Endothelial cell of hepatic sinusoid (primary cell): ENCODE measurements around the gene SHB.

Source experiments
- in situ Hi-C: cut with HindIII; loops from 2 replicates; pipeline ENCODE4 v1.10.0; 2017; ENCODE audit warnings: low sequenced_read_pairs

The SHB gene, protein sequence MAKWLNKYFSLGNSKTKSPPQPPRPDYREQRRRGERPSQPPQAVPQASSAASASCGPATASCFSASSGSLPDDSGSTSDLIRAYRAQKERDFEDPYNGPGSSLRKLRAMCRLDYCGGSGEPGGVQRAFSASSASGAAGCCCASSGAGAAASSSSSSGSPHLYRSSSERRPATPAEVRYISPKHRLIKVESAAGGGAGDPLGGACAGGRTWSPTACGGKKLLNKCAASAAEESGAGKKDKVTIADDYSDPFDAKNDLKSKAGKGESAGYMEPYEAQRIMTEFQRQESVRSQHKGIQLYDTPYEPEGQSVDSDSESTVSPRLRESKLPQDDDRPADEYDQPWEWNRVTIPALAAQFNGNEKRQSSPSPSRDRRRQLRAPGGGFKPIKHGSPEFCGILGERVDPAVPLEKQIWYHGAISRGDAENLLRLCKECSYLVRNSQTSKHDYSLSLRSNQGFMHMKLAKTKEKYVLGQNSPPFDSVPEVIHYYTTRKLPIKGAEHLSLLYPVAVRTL

GRCh38 chr9:38068701-38069628 lies at the start of gene SHB:
SHB (minus strand) TSS chr9:38069227; CDS start chr9:38068645, 582 bp downstream.
- in situ Hi-C loops, result loop anchor here (25.0 kb wide), 1 partner anchor 157 kb away; the partner anchor contains the start of gene SLC25A51

- in situ Hi-C loops, result no loop called here
Measured at GRCh38 chr9:38117651-38118050, 48.6 kb upstream of the SHB start.

DNA sequence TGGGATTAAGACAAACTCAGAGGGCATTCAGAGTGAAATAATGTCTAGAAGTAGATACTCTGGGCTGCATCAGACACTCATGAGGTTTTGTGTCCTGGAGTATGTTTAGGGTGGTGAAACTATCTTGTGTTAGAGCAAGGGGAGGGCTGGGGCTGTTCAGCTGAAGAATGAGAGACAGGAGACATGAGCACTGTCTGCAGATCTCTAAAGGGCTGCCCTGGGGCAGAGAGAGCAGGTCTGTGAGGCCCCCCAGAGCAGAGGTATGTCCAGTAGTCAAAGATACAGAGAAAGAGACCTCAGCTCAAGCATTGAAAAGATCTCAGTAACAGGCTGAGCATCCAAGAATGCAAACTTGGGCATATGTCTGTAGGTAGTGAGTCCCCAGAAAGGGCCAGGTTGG lies 45.9 kb upstream of the SHB start:
- in situ Hi-C loops, result no loop called here

DNA sequence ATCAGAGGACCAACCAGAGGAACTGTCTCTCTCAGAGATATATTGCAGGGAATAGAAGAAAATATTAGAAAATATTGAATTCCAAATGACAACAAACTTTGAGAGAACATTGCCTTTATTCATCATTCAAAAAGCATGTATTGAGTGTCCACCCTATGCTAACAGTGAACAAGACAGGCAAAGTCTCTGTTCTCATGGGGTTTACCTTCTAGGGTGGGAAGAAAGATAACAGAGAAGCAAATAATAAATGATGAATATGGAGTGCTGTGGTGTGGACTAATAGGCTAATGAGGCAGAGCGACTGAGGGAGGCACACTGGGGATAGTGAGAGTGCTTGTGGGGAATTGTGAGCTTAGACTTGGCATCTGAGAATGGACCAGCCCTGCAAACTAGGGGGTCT lies 43.4 kb upstream of the SHB start:
- in situ Hi-C loops, result no loop called here

GRCh38 chr9:38112049-38112448 lies 43.0 kb upstream of the SHB start:
- in situ Hi-C loops, result no loop called here

DNA sequence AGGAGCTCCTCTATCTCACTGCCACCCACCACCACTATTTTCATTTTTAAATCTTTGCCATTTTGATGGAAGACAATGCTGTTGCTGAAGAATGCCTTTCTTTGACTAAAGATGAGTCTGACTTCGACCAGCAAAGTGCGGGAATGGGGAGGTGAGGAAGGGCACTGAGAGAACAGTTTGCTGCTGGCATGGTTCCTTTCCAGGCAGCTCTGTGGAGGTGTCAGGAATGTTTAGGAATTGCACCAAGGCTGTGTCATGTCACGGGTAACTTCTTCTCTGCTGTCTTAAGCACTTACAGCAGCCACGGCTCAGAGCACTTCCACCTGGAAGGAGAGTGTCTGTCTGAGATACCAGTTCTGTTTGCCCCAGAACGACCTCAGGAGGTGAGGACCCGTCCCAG lies 41.4 kb upstream of the SHB start:
- in situ Hi-C loops, result no loop called here

DNA sequence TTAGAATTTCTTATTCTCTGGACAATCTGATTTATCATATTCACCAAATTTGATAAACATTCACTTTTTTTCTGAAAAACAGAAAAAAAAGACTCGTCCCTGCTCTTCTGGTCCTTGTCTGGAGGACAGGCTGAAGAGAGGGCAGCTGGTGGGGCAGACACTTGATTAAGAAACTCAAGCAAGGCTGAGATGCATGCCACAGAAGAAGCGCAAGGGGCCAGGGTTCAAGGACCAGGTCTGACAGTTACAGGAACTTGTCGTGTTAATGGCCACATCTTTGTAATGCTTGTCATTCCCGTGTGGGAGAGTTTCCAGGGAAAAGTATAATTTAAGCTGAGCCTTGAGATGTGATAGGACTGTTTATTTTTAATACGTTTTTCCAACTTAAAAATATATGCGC lies 40.6 kb upstream of the SHB start:
- in situ Hi-C loops, result no loop called here

- in situ Hi-C loops, result no loop called here
Measured at GRCh38 chr9:38108326-38108725, 39.3 kb upstream of the SHB start.

DNA sequence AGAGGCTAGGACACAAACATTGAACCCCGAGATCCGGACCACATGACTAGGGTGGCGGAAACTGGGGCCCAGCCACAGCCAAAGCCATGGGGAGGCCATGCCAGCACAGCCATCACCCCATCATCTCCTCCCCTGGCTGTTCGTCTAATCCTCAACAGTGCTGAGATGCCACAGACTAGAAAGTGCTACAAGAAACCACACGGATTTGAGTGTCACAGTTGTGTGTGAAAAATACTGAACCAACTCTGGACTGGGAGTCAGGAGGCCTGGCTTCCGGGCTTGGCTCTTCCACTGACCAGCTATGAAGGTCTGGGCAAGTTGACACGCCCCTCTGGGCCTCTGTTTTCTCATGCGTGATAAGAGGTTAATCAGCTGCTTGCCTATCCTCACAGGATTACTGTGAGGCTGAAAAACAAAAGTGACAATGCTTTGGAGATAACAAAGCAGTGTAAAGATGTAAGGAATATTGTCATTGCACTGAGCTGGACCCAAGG lies 38.8 kb upstream of the SHB start:
- in situ Hi-C loops, result no loop called here

- in situ Hi-C loops, result no loop called here
Measured at GRCh38 chr9:38107405-38107804, 38.4 kb upstream of the SHB start.

DNA sequence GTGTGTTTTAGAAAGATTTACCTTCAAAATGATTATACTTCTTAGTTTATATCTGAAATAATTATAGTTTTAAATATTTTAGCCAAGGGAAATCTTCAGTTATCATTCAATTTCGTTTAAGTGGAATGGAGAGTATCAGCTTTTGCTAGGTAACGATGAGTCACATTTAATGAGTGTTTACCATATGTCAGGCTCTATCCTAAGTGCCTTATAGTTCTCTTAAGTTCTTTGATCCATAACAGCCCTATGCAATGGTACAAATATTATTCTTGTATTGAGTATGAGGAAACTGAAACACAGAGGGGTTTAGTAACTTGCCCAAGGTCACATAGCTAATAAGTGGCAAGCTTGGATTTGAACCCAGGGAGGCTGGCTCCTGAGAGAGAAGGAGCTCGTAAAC lies 37.5 kb upstream of the SHB start:
- in situ Hi-C loops, result no loop called here

DNA sequence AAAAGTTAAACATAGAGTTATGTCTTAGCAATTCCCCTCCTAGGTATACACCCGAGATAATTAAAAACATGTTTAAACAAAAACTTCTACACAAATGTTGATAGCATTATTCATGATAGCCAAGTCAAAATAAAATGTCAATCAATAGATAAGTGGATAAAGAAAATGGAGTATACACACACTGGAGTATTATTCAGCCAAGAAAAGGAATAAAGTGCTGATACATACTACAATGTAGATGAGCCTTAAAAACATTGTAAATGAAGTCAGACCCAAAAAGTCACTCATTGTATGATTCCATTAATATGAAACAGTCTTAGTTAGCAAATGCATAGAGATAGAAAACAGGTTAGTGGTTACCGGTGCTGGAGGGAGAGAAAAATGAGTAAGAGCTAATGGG lies 34.3 kb upstream of the SHB start:
- in situ Hi-C loops, result no loop called here

GRCh38 chr9:38101423-38101822 lies 32.4 kb upstream of the SHB start:
- in situ Hi-C loops, result no loop called here

GRCh38 chr9:38096238-38096805 lies 27.3 kb upstream of the SHB start:
- in situ Hi-C loops, result no loop called here

DNA sequence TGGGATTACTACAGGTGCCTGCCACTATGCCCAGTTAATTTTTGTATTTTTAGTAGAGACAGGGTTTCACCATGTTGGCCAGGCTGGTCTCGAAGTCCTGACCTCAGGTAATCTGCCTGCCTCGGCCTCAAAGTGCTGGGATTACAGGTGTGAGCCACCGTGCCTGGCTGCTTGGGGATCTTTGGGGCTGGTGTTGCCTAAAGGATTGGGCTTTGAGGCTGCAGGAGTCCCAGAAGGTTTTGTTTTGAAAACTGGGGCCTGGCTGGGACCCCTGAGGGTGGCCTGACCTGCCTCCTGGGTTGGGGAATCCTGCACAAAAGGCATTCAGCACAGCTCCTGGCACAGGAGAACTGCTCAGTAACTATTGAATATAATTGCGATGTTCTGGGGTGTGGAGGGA lies 25.1 kb upstream of the SHB start:
- in situ Hi-C loops, result no loop called here

DNA sequence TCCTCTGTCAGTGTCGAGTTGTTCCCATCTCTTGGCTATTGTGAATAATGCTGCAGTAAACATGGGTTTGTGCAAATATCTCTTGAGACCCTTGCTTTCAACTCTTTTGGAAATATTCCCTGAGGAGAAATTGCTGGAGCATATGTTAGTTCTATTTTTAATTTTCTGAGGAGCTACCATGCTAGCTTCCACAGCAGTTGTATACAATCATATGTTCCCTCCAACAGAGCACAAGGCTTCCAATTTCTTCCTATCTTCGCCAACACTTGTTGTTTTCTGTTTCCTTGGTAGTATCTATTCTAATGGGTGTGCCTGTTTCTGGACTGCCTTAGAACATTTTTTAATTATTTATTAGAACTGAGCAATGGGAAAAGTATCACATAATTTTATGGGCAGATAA lies 23.6 kb upstream of the SHB start:
- in situ Hi-C loops, result no loop called here

GRCh38 chr9:38092200-38092524 lies 23.1 kb upstream of the SHB start:
- in situ Hi-C loops, result no loop called here

DNA sequence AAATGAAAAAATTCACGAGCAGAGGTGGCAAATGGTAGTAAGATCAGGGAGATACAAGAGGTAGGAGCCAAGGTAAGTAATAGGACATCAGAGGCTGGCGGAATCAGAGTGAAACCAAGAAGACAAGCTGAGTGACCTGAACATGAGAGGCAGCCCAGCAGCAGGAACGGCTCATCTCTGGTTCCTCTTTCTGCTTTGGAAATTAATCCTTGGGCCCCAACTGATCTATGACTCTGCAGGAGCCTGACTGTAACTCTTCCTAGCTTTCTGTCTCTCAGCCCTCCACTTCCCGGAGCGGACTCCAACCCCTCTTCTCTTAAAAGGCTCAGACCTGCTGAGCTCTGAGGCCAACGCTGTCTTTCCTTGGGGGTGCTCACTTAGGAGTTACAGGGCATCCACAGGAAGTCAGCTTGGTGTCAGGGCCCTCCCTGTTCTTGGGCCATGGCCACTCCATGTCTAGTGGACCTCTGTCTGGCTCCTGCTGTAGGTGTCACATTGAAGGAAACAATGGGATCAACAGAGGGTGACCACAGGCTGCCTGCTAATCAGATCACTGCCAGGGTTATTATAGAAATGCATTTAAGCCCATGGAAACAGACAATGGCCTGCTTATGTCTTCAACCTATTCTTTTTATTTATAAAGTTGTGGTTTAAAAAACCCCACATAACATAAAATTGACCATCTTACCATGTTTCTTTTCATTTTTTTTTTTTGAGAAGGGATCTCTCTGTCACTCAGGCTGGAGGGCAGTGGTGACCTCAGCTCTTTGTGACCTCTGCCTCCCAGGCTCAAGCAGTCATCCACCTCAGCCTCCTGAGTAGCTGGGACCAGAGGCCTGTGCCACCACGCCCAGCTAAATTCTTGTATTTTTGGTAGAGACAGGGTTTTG lies 22.5 kb upstream of the SHB start:
- in situ Hi-C loops, result no loop called here

DNA sequence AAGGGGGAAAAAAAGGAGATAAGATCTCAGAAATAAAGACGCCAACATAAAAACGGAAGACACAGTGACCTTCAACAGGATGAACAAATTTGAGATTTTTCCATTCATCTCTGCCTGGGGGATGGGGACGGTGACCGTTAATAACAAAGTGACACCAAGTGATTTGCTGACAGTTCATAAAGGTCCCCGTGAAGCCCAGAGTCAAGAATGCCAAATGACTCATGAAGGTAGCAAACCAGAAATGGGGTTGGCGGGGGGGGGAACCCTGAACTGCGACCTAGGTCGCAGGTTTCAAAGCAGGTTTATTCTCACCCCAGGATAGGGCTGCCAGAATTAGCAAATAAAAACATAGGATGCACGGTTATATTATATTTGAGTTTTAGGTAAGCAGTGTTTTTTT lies 21.1 kb upstream of the SHB start:
- in situ Hi-C loops, result no loop called here

DNA sequence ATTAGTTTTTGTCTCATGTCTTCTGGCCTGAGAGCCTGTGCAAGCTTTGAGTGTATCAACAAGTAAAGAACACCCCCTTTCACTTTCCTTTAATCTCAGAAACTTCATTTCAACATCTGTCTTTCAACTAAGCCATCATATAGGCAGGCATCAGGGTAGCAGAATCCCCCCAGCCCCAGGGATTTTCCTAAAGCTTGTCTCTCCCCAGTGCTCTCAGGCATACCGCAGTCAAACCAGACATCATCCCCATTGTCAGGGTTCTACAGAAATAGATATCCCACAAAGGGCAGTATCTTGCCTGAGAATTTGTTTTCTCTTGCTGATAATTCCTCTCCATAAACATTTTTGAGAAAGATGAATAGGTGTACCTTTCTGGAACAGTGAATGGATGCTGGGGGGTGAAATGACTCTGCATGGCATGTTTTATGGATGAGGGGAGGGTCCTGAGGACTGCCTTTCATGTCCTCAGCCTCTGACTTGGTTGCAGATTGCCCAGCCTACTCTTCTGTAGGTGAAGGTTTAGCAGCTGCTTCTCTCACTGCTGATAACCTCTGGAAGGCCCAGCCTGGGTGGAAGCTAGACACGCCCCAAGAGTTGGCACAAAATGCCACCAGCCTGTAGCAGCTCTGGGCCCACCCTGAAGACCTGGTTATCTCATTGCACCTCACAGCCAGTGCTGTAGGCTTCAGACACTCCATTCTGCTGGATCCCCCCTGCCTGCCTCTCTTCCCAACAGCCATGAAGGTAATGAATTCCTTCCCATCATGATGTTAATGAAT lies 20.5 kb upstream of the SHB start:
- in situ Hi-C loops, result no loop called here
